ENCODE results near the gene IL15. TPM values are rescaled to one million over a fixed set of nuclear protein-coding genes. Genes with fewer than 3 reads are reported as not detected.
"Not testable (repeated sequence)": the region's sequence is repeated elsewhere in the genome, so short reads cannot be mapped to it uniquely, and the experiment has no call there.

The IL15 gene
- polyA plus RNA-seq, 2 donors = 2.8 to 6.5 TPM

DNA sequence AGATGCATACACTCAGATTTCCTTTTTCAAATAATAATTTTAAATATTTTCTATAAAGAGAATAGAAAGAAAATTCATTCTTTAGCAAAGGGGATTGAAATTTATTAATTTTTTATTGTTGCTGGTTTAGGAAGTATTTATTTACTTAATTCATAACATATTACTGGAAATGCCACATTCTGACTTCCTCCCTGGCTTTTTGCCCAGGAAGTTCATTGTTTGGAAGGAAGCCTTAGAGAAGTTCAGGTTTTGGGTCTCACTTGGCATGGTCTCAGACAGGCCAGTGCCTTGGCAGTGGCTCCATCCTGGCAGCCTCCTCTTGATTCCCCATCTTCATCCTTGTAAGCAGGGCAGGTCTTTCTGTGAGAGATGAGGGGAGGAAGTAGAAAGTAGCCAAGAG is 50.5 kb downstream of the IL15 start:
- H3K4me1 ChIP-seq (ENCODE audit: control insufficient read depth in 2 of 2, insufficient read depth in 2 of 2, low read length in 1 of 2) = peaks cover 0 to 1% of the 10 kb centered on the region in 2 donors
- H3K36me3 ChIP-seq (ENCODE audit: control insufficient read depth in 2 of 2, insufficient read depth in 2 of 2, low read length in 1 of 2) = no peaks in the 10 kb centered on the region
- H3K9me3 ChIP-seq (ENCODE audit: control insufficient read depth in 2 of 2, insufficient read depth in 1 of 2, low read depth in 1 of 2, low read length in 1 of 2) = no peaks in the 10 kb centered on the region
- H3K27ac ChIP-seq (ENCODE audit: low read depth in 2 of 2, low read length in 1 of 2) = no peak overlapping the region
- H3K27me3 ChIP-seq (ENCODE audit: control insufficient read depth in 1 of 2, insufficient read depth in 2 of 2, low read length in 2 of 2) = no peaks in the 10 kb centered on the region
- H3K4me3 ChIP-seq (ENCODE audit: low read depth in 1 of 2, low read length in 2 of 2) = no peak overlapping the region

- not testable (repeated sequence) for H3K4me1 ChIP-seq (ENCODE audit: control insufficient read depth in 2 of 2, insufficient read depth in 2 of 2, low read length in 1 of 2); H3K36me3 ChIP-seq (ENCODE audit: control insufficient read depth in 2 of 2, insufficient read depth in 2 of 2, low read length in 1 of 2); H3K4me3 ChIP-seq (ENCODE audit: low read depth in 1 of 2, low read length in 2 of 2); H3K27me3 ChIP-seq (ENCODE audit: control insufficient read depth in 1 of 2, insufficient read depth in 2 of 2, low read length in 2 of 2); H3K9me3 ChIP-seq (ENCODE audit: control insufficient read depth in 2 of 2, insufficient read depth in 1 of 2, low read depth in 1 of 2, low read length in 1 of 2); H3K27ac ChIP-seq (ENCODE audit: low read depth in 2 of 2, low read length in 1 of 2)
- 95 to 96% methylated on average over 27 to 29 of the region's 29 CpGs for WGBS, 2 donors
Observed at GRCh38 chr4:141689726-141690296, 53.4 kb downstream of the IL15 start.

DNA sequence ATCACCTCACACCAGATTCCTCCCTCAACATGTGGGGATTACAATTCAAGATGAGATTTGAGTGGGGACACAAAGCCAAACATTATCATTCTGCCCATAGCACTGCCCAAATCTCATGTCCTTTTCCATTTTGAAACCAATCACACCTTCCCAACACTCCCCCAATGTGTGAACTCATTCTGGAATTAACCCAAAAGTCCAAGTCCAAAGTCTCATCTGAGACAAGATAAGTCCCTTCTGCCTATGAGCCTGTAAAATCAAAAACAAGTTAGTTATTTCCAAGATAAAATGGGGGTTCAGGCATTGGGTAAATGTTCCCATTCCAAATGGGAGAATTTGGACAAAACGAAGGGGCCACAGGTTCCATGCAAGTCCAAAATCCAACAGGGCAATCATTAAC is 54.9 kb downstream of the IL15 start:
- not testable (repeated sequence) for H3K36me3 ChIP-seq (ENCODE audit: control insufficient read depth in 2 of 2, insufficient read depth in 2 of 2, low read length in 1 of 2); H3K27me3 ChIP-seq (ENCODE audit: control insufficient read depth in 1 of 2, insufficient read depth in 2 of 2, low read length in 2 of 2); H3K4me1 ChIP-seq (ENCODE audit: control insufficient read depth in 2 of 2, insufficient read depth in 2 of 2, low read length in 1 of 2); H3K4me3 ChIP-seq (ENCODE audit: low read depth in 1 of 2, low read length in 2 of 2); H3K27ac ChIP-seq (ENCODE audit: low read depth in 2 of 2, low read length in 1 of 2); H3K9me3 ChIP-seq (ENCODE audit: control insufficient read depth in 2 of 2, insufficient read depth in 1 of 2, low read depth in 1 of 2, low read length in 1 of 2)
- 92 to 96% methylated on average over 1 of the region's 1 CpG for WGBS, 2 donors

DNA sequence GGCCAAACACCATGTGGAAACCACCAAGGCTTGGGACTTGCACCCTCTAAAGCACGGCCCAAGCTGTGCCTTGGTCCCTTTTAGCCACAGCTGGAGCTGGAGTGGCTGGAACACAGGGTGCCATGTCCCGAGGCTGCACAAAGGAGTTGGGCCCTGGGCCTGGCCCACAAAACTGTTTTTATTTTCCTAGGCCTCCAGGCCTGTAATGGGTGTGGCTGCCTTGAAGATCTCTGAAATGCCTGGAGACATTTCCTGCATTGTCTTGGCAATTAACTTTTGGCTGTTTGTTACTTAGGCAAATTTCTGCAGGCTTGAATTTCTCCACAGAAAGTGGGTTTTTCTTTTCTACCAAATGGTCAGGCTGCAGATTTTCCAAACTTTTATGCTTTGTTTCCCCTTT is 55.7 kb downstream of the IL15 start:
- 51 to 65% methylated on average over 2 of the region's 2 CpGs for WGBS, 2 donors
- no peaks in the 10 kb centered on the region for H3K27me3 ChIP-seq (ENCODE audit: control insufficient read depth in 1 of 2, insufficient read depth in 2 of 2, low read length in 2 of 2)
- no peak overlapping the region for H3K27ac ChIP-seq (ENCODE audit: low read depth in 2 of 2, low read length in 1 of 2)
- H3K36me3 ChIP-seq (ENCODE audit: control insufficient read depth in 2 of 2, insufficient read depth in 2 of 2, low read length in 1 of 2) = no peaks in the 10 kb centered on the region
- no peaks in the 10 kb centered on the region for H3K9me3 ChIP-seq (ENCODE audit: control insufficient read depth in 2 of 2, insufficient read depth in 1 of 2, low read depth in 1 of 2, low read length in 1 of 2)
- H3K4me1 ChIP-seq (ENCODE audit: control insufficient read depth in 2 of 2, insufficient read depth in 2 of 2, low read length in 1 of 2) = peaks cover 0 to 1% of the 10 kb centered on the region in 2 donors
- H3K4me3 ChIP-seq (ENCODE audit: low read depth in 1 of 2, low read length in 2 of 2) = no peak overlapping the region

GRCh38 chr4:141697116-141697515 is 60.7 kb downstream of the IL15 start:
- no peak overlapping the region for H3K4me3 ChIP-seq (ENCODE audit: low read depth in 1 of 2, low read length in 2 of 2)
- H3K27ac ChIP-seq (ENCODE audit: low read depth in 2 of 2, low read length in 1 of 2) = no peak overlapping the region
- no peaks in the 10 kb centered on the region for H3K27me3 ChIP-seq (ENCODE audit: control insufficient read depth in 1 of 2, insufficient read depth in 2 of 2, low read length in 2 of 2)
- WGBS, 2 donors = 90 to 92% methylated on average over 2 of the region's 2 CpGs
- no peaks in the 10 kb centered on the region for H3K4me1 ChIP-seq (ENCODE audit: control insufficient read depth in 2 of 2, insufficient read depth in 2 of 2, low read length in 1 of 2)
- no peaks in the 10 kb centered on the region for H3K36me3 ChIP-seq (ENCODE audit: control insufficient read depth in 2 of 2, insufficient read depth in 2 of 2, low read length in 1 of 2)
- H3K9me3 ChIP-seq (ENCODE audit: control insufficient read depth in 2 of 2, insufficient read depth in 1 of 2, low read depth in 1 of 2, low read length in 1 of 2) = no peaks in the 10 kb centered on the region

GRCh38 chr4:141702472-141703182 is 66.2 kb downstream of the IL15 start:
- Histone ChIP-seq H3K9me3 (ENCODE audit: control insufficient read depth in 2 of 2, insufficient read depth in 1 of 2, low read depth in 1 of 2, low read length in 1 of 2) (peaks cover 0 to 2% of the 10 kb centered on the region in 2 donors), H3K4me1 (ENCODE audit: control insufficient read depth in 2 of 2, insufficient read depth in 2 of 2, low read length in 1 of 2) (no peaks in the 10 kb centered on the region), H3K36me3 (ENCODE audit: control insufficient read depth in 2 of 2, insufficient read depth in 2 of 2, low read length in 1 of 2) (no peaks in the 10 kb centered on the region), H3K27ac (ENCODE audit: low read depth in 2 of 2, low read length in 1 of 2) (no peak overlapping the region), H3K4me3 (ENCODE audit: low read depth in 1 of 2, low read length in 2 of 2) (no peak overlapping the region), H3K27me3 (ENCODE audit: control insufficient read depth in 1 of 2, insufficient read depth in 2 of 2, low read length in 2 of 2) (no peaks in the 10 kb centered on the region)
- WGBS, 2 donors = 94% methylated on average over 3 of the region's 3 CpGs

DNA sequence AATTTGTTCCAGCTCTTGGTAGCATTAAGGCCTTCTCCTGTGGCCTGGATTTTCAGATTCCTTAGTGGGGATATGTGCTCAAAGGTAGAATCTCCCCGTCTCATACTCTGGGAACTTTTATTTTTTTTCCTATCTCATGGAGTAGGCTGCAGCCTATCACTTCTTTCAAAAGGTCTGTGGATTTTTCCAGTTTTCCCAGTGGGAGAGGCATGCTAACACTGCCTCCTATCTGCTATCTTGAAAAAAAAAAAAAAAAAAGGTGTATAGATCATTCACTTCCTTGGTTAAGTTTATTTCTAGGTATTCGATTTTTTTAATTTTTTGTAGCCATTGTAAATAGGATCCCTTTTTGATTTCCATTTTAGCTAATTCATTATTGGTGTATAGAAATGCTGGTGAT is 67.1 kb downstream of the IL15 start:
- H3K27ac ChIP-seq (ENCODE audit: low read depth in 2 of 2, low read length in 1 of 2) = no peak overlapping the region
- H3K9me3 ChIP-seq (ENCODE audit: control insufficient read depth in 2 of 2, insufficient read depth in 1 of 2, low read depth in 1 of 2, low read length in 1 of 2) = peaks cover 0 to 6% of the 10 kb centered on the region in 2 donors
- no peaks in the 10 kb centered on the region for H3K27me3 ChIP-seq (ENCODE audit: control insufficient read depth in 1 of 2, insufficient read depth in 2 of 2, low read length in 2 of 2)
- peaks cover 0 to 3% of the 10 kb centered on the region in 2 donors for H3K4me1 ChIP-seq (ENCODE audit: control insufficient read depth in 2 of 2, insufficient read depth in 2 of 2, low read length in 1 of 2)
- no peaks in the 10 kb centered on the region for H3K36me3 ChIP-seq (ENCODE audit: control insufficient read depth in 2 of 2, insufficient read depth in 2 of 2, low read length in 1 of 2)
- no peak overlapping the region for H3K4me3 ChIP-seq (ENCODE audit: low read depth in 1 of 2, low read length in 2 of 2)
- 86 to 89% methylated on average over 2 of the region's 2 CpGs for WGBS, 2 donors

- no peak overlapping the region for H3K27ac ChIP-seq (ENCODE audit: low read depth in 2 of 2, low read length in 1 of 2)
- no peak overlapping the region for H3K4me3 ChIP-seq (ENCODE audit: low read depth in 1 of 2, low read length in 2 of 2)
- peaks cover 0 to 3% of the 10 kb centered on the region in 2 donors for H3K4me1 ChIP-seq (ENCODE audit: control insufficient read depth in 2 of 2, insufficient read depth in 2 of 2, low read length in 1 of 2)
- H3K9me3 ChIP-seq (ENCODE audit: control insufficient read depth in 2 of 2, insufficient read depth in 1 of 2, low read depth in 1 of 2, low read length in 1 of 2) = peaks cover 0 to 6% of the 10 kb centered on the region in 2 donors
- 86 to 88% methylated on average over 2 of the region's 2 CpGs for WGBS, 2 donors
- no peaks in the 10 kb centered on the region for H3K27me3 ChIP-seq (ENCODE audit: control insufficient read depth in 1 of 2, insufficient read depth in 2 of 2, low read length in 2 of 2)
- no peaks in the 10 kb centered on the region for H3K36me3 ChIP-seq (ENCODE audit: control insufficient read depth in 2 of 2, insufficient read depth in 2 of 2, low read length in 1 of 2)
Observed at GRCh38 chr4:141705048-141705746, 68.8 kb downstream of the IL15 start.

- Histone ChIP-seq H3K4me3 (ENCODE audit: low read depth in 1 of 2, low read length in 2 of 2) (no peak overlapping the region), H3K36me3 (ENCODE audit: control insufficient read depth in 2 of 2, insufficient read depth in 2 of 2, low read length in 1 of 2) (no peaks in the 10 kb centered on the region), H3K9me3 (ENCODE audit: control insufficient read depth in 2 of 2, insufficient read depth in 1 of 2, low read depth in 1 of 2, low read length in 1 of 2) (peaks cover 0 to 6% of the 10 kb centered on the region in 2 donors), H3K27ac (ENCODE audit: low read depth in 2 of 2, low read length in 1 of 2) (no peak overlapping the region), H3K27me3 (ENCODE audit: control insufficient read depth in 1 of 2, insufficient read depth in 2 of 2, low read length in 2 of 2) (no peaks in the 10 kb centered on the region), H3K4me1 (ENCODE audit: control insufficient read depth in 2 of 2, insufficient read depth in 2 of 2, low read length in 1 of 2) (peaks cover 0 to 3% of the 10 kb centered on the region in 2 donors)
- WGBS, 2 donors = 69 to 70% methylated on average over 1 of the region's 1 CpG
Observed at GRCh38 chr4:141705747-141706377, 69.5 kb downstream of the IL15 start.
